Activated CD4-positive, alpha-beta memory T cell treated with anti-CD3 and anti-CD28 coated beads for 36 hours (primary cell): ENCODE data around the gene PALM3. TPM values are rescaled to one million over a fixed set of nuclear protein-coding genes. Genes with fewer than 3 reads are reported as not detected.

Experiments used
- CTCF ChIA-PET: fragments of 350-600 bp; sonication (Branson Sonifier 250); formaldehyde crosslinking; loops from one replicate; lab custom pipeline; 2021; ENCODE audit warnings: antibody characterized with exemption, inconsistent platforms; lab: Charles Lee
- POLR2A ChIA-PET: fragments of 350-600 bp; sonication (Branson Sonifier 250); formaldehyde crosslinking; loops from one replicate; lab custom pipeline; 2021; ENCODE audit warnings: antibody characterized with exemption; lab: Charles Lee
- DNase-seq: peaks from one replicate; pipeline ENCODE4 v3.0.0-alpha.2; 2020
- H3K27ac Mint-ChIP-seq: one replicate; pipeline ENCODE4 v1.8.0; 2021; ENCODE audit warnings: mixed read lengths
- H3K27me3 Mint-ChIP-seq: one replicate; pipeline ENCODE4 v1.8.0; 2021; ENCODE audit warnings: mixed read lengths
- H3K36me3 Mint-ChIP-seq: one replicate; pipeline ENCODE4 v1.8.0; 2021; ENCODE audit warnings: mixed read lengths
- H3K4me1 Mint-ChIP-seq: one replicate; pipeline ENCODE4 v1.8.0; 2021; ENCODE audit warnings: low read depth, mixed read lengths
- H3K4me3 Mint-ChIP-seq: one replicate; pipeline ENCODE4 v1.8.0; 2021; ENCODE audit warnings: mild to moderate bottlenecking, mixed read lengths
- H3K9me3 Mint-ChIP-seq: one replicate; pipeline ENCODE4 v1.8.0; 2021; ENCODE audit warnings: mixed read lengths
- intact Hi-C: fragments of 100-400 bp; cut with micrococcal nuclease; formaldehyde crosslinking; loops from one replicate; pipeline ENCODE4 v1.15.1; 2023
- total RNA-seq, 2 experiments: library from RNA; stranded (reverse); gene quantifications; one replicate each; pipeline ENCODE4 v1.2.3, GENCODE V29; 2021

The PALM3 gene
- total RNA-seq, 2 experiments from 2014 or later: not detected

- DNase-seq: peak; percentile 95
- intact Hi-C loops: loop anchor here (1.0 to 10.0 kb wide), 5 partner anchors 19 to 359 kb away; partner anchors contain the start of genes BRME1, CC2D1A and DCAF15
- H3K9me3 Mint-ChIP-seq: no peaks in the 10 kb centered on the region
- CTCF ChIA-PET: interaction anchor here (0.6 to 2.6 kb wide), 5 partner anchors 19 to 143 kb away, joined by 3 to 13 read pairs (median 3); partner anchors contain the start of genes ASF1B and IL27RA
- peak overlapping the region; percentile 77 for H3K4me3 Mint-ChIP-seq
- H3K36me3 Mint-ChIP-seq: peaks cover 2% of the 10 kb centered on the region
- peaks cover 42% of the 10 kb centered on the region for H3K4me1 Mint-ChIP-seq
- no peaks in the 10 kb centered on the region for H3K27me3 Mint-ChIP-seq
- POLR2A ChIA-PET: interaction anchor here (0.6 to 1.8 kb wide), 13 partner anchors 12 to 418 kb away, joined by 3 to 12 read pairs (median 3); partner anchors contain the start of genes DCAF15 and IL27RA
- peak overlapping the region; percentile 85 for H3K27ac Mint-ChIP-seq
Measured at GRCh38 chr19:14005349-14006084, 56.4 kb downstream of the PALM3 start.

GRCh38 chr19:14004619-14005348, 57.1 kb downstream of the PALM3 start:
- Mint-ChIP-seq H3K27me3 (no peaks in the 10 kb centered on the region), H3K27ac (peak overlapping the region; percentile 85), H3K36me3 (peaks cover 4% of the 10 kb centered on the region), H3K4me1 (peaks cover 44% of the 10 kb centered on the region), H3K4me3 (peak overlapping the region; percentile 77), H3K9me3 (peaks cover 2% of the 10 kb centered on the region)
- POLR2A ChIA-PET: interaction anchor here (0.6 to 1.4 kb wide), 5 partner anchors 26 to 419 kb away, joined by 3 to 4 read pairs (median 3); partner anchors contain the start of gene IL27RA
- DNase-seq: no peak
- intact Hi-C loops: loop anchor here (10.0 kb wide), 1 partner anchor 360 kb away; no protein-coding TSS in a partner anchor
- CTCF ChIA-PET: interaction anchor here (0.6 to 2.6 kb wide), 7 partner anchors 17 to 142 kb away, joined by 3 to 13 read pairs (median 4); partner anchors contain the start of genes ASF1B and IL27RA

Other genes starting within 250 kb of the PALM3 start
- 1 to 10 TPM; 1.1 to 2.7 TPM for gene NANOS3, start 184.9 kb downstream of the PALM3 start, total RNA-seq
- 1 to 10 TPM; 7.7 to 9.0 TPM for gene BRME1, start 156.0 kb downstream of the PALM3 start, total RNA-seq
- 10 to 100 TPM; 25.8 to 31.0 TPM for gene CC2D1A, start 155.9 kb downstream of the PALM3 start, total RNA-seq
- under 1 TPM; 0.34 to 0.50 TPM for gene PODNL1, start 123.7 kb downstream of the PALM3 start, total RNA-seq
- gene DCAF15, start 109.6 kb downstream of the PALM3 start, total RNA-seq: 10 to 100 TPM; 67.0 to 72.0 TPM
- 10 to 100 TPM; 14.4 to 15.2 TPM for gene RFX1, start 55.8 kb downstream of the PALM3 start, total RNA-seq
- not detected for gene RLN3, start 33.9 kb downstream of the PALM3 start, total RNA-seq
- 10 to 100 TPM; 61.9 to 62.0 TPM for gene IL27RA, start 30.3 kb downstream of the PALM3 start, total RNA-seq
- 1 to 10 TPM; 2.4 to 2.5 TPM for gene MISP3, start 10.7 kb upstream of the PALM3 start, total RNA-seq
- gene C19orf67, start 23.7 kb upstream of the PALM3 start, total RNA-seq: not detected
- 10 to 100 TPM; 74.5 to 77.6 TPM for gene SAMD1, start 28.7 kb upstream of the PALM3 start, total RNA-seq
- gene PRKACA, start 55.7 kb upstream of the PALM3 start, total RNA-seq: 10 to 100 TPM; 64.3 to 65.6 TPM
- gene ASF1B, start 74.5 kb upstream of the PALM3 start, total RNA-seq: 10 to 100 TPM; 67.7 to 70.8 TPM
- gene ADGRL1, start 144.1 kb upstream of the PALM3 start, total RNA-seq: 10 to 100 TPM in 1 of 2 experiments, 1 to 10 TPM in 1; 8.4 to 10.9 TPM